Measurements from ENCODE around the gene SPNS3.

DNA sequence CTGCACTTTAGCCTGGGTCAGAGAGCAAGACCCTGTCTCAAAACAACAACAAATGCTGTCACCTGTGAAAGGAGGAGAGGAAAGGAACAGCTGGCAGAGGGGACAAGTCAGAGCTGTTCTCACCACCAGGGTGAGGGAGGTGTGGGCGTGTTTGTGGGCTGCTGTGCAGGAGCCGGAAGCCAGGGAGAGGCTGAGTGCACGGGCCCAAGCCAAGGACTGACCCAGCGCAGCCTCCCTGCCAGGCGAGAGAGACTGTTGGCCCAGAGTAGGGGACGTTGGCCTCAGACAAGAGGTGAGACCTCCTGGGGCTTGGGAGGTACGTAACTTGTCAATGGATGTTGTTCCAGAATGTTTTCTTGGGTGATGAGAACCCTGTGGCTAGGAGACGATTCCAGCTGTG, 75.7 kb downstream of the SPNS3 start:
- TF ChIP-seq, protein P1, sequence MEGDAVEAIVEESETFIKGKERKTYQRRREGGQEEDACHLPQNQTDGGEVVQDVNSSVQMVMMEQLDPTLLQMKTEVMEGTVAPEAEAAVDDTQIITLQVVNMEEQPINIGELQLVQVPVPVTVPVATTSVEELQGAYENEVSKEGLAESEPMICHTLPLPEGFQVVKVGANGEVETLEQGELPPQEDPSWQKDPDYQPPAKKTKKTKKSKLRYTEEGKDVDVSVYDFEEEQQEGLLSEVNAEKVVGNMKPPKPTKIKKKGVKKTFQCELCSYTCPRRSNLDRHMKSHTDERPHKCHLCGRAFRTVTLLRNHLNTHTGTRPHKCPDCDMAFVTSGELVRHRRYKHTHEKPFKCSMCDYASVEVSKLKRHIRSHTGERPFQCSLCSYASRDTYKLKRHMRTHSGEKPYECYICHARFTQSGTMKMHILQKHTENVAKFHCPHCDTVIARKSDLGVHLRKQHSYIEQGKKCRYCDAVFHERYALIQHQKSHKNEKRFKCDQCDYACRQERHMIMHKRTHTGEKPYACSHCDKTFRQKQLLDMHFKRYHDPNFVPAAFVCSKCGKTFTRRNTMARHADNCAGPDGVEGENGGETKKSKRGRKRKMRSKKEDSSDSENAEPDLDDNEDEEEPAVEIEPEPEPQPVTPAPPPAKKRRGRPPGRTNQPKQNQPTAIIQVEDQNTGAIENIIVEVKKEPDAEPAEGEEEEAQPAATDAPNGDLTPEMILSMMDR (IDR thresholded peaks at IDR 0.05), result peak in 3 of 7 experiments; percentile 15 to 18 (median 18)
- no peak for TF ChIP-seq EP300 (IDR thresholded peaks at IDR 0.05)
- TF ChIP-seq POLR2A (IDR thresholded peaks at IDR 0.05), result no peak
